Right forelimb (tissue), 1 donor: ENCODE data around the gene ACIN1.
A peak's percentile ranks its signal among the peaks of the same experiment; 100 is the strongest.
"Not testable (repeated sequence)": the region's sequence is repeated elsewhere in the genome, so short reads cannot be mapped to it uniquely, and the experiment has no call there.

Source experiments
- DNase-seq: peaks from one replicate; pipeline ENCODE4 v3.0.0-alpha.2; 2018

ACIN1 gene

GRCh38 chr14:23124337-23124954 lies 29.5 kb upstream of the ACIN1 start:
- DNase-seq, result no peak

GRCh38 chr14:23123419-23123818 lies 28.5 kb upstream of the ACIN1 start:
- no peak for DNase-seq

- no peak for DNase-seq
Measured at GRCh38 chr14:23122086-23122485, 27.1 kb upstream of the ACIN1 start.

- DNase-seq, result no peak
Measured at GRCh38 chr14:23121361-23121771, 26.4 kb upstream of the ACIN1 start.

GRCh38 chr14:23120541-23121251 lies 25.8 kb upstream of the ACIN1 start:
- peak; percentile 92 for DNase-seq

- no peak for DNase-seq
Measured at GRCh38 chr14:23119363-23120327, 24.7 kb upstream of the ACIN1 start.

- DNase-seq, result no peak
Measured at GRCh38 chr14:23118506-23119362, 23.8 kb upstream of the ACIN1 start, which contains the start of gene CEBPE. TSS of gene CEBPE (minus strand) at chr14:23119255. CDS start at chr14:23119091, 164 bp downstream.

- no peak for DNase-seq
Measured at GRCh38 chr14:23117371-23118020, 22.6 kb upstream of the ACIN1 start.

GRCh38 chr14:23115918-23116317 lies 21.0 kb upstream of the ACIN1 start:
- no peak for DNase-seq

- no peak for DNase-seq
Measured at GRCh38 chr14:23115039-23115731, 20.2 kb upstream of the ACIN1 start.

- no peak for DNase-seq
Measured at GRCh38 chr14:23114669-23115038, 19.7 kb upstream of the ACIN1 start.

GRCh38 chr14:23114120-23114458 lies 19.2 kb upstream of the ACIN1 start:
- no peak for DNase-seq

- no peak for DNase-seq
Measured at GRCh38 chr14:23113431-23114119, 18.6 kb upstream of the ACIN1 start.

GRCh38 chr14:23112359-23113178 lies 17.6 kb upstream of the ACIN1 start:
- no peak for DNase-seq

GRCh38 chr14:23110579-23111365 lies 15.8 kb upstream of the ACIN1 start:
- no peak for DNase-seq

GRCh38 chr14:23109769-23110168 lies 14.8 kb upstream of the ACIN1 start:
- no peak for DNase-seq

GRCh38 chr14:23108169-23108568 lies 13.2 kb upstream of the ACIN1 start:
- DNase-seq, result not testable (repeated sequence)

GRCh38 chr14:23107620-23108019 lies 12.7 kb upstream of the ACIN1 start:
- not testable (repeated sequence) for DNase-seq

GRCh38 chr14:23106747-23107045 lies 11.8 kb upstream of the ACIN1 start:
- DNase-seq, result no peak
